ENCODE data around the gene MRPS24. TPM values are rescaled to one million over a fixed set of nuclear protein-coding genes. Genes with fewer than 3 reads are reported as not detected.

MRPS24 gene
- total RNA-seq, 4 donors from 2014 or later: 64.2 to 147 (median 81.5) TPM

- Histone ChIP-seq H3K9me3 (no peaks in the 10 kb centered on the region), H3K27ac (no peak overlapping the region), H3K4me3 (no peak overlapping the region), H3K4me1 (peaks cover 0 to 31% (median 9%) of the 10 kb centered on the region in 3 donors), H3K27me3 (no peaks in the 10 kb centered on the region), H3K36me3 (peaks cover 0 to 84% of the 10 kb centered on the region in 2 donors)
- ATAC-seq: no peak
- 100% methylated on average over 1 of the region's 29 CpGs; no CpG with 5 or more reads in 1 of the 2 donors for WGBS, 2 donors (ENCODE audit: low coverage in 1 of 2)
- TF ChIP-seq CTCF (IDR thresholded peaks at IDR 0.05) (no peak), POLR2A (IDR thresholded peaks at IDR 0.05) (no peak), POLR2AphosphoS5 (IDR thresholded peaks at IDR 0.05) (no peak), EP300 (IDR thresholded peaks at IDR 0.05) (no peak)
Observed at GRCh38 chr7:43876976-43877745, 7.8 kb upstream of the MRPS24 start.

- no peaks in the 10 kb centered on the region for H3K27me3 ChIP-seq
- no peaks in the 10 kb centered on the region for H3K9me3 ChIP-seq
- TF ChIP-seq CTCF (IDR thresholded peaks at IDR 0.05) (no peak), POLR2A (IDR thresholded peaks at IDR 0.05) (no peak), POLR2AphosphoS5 (IDR thresholded peaks at IDR 0.05) (no peak), EP300 (IDR thresholded peaks at IDR 0.05) (no peak)
- ATAC-seq: no peak
- H3K4me1 ChIP-seq: peaks cover 0 to 36% (median 12%) of the 10 kb centered on the region in 3 donors
- H3K27ac ChIP-seq: peak overlapping the region in 1 of 4 donors; percentile 4
- no peak overlapping the region for H3K4me3 ChIP-seq
- H3K36me3 ChIP-seq: peaks cover 0 to 75% of the 10 kb centered on the region in 2 donors
- 80 to 93% methylated on average over 2 to 5 of the region's 7 CpGs for WGBS, 2 donors (ENCODE audit: low coverage in 1 of 2)
Observed at GRCh38 chr7:43876241-43876640, 6.9 kb upstream of the MRPS24 start.

- Histone ChIP-seq H3K36me3 (peaks cover 0 to 45% of the 10 kb centered on the region in 2 donors), H3K27ac (peak overlapping the region in 3 of 4 donors; percentile 64 to 69 (median 68)), H3K27me3 (no peaks in the 10 kb centered on the region), H3K9me3 (no peaks in the 10 kb centered on the region), H3K4me1 (peaks cover 0 to 44% (median 14%) of the 10 kb centered on the region in 3 donors), H3K4me3 (no peak overlapping the region)
- ATAC-seq: peak; percentile 37
- TF ChIP-seq EP300 (IDR thresholded peaks at IDR 0.05) (no peak), POLR2AphosphoS5 (IDR thresholded peaks at IDR 0.05) (peak; percentile 10)
- WGBS, 2 donors (ENCODE audit: low coverage in 1 of 2): 71 to 80% methylated on average over 5 of the region's 5 CpGs
Observed at GRCh38 chr7:43873300-43873699, 4.0 kb upstream of the MRPS24 start.

- WGBS, 2 donors (ENCODE audit: low coverage in 1 of 2): 7 to 11% methylated on average over 5 of the region's 7 CpGs
- no peaks in the 10 kb centered on the region for H3K27me3 ChIP-seq
- H3K9me3 ChIP-seq: no peaks in the 10 kb centered on the region
- peak overlapping the region in 3 of 4 donors; percentile 64 to 69 (median 68) for H3K27ac ChIP-seq
- H3K4me3 ChIP-seq: no peak overlapping the region
- ATAC-seq: peak; percentile 47
- TF ChIP-seq EP300 (IDR thresholded peaks at IDR 0.05): no peak
- peak; percentile 22 for TF ChIP-seq POLR2AphosphoS5 (IDR thresholded peaks at IDR 0.05)
- TF ChIP-seq POLR2A (IDR thresholded peaks at IDR 0.05): no peak
- H3K4me1 ChIP-seq: peaks cover 0 to 46% (median 17%) of the 10 kb centered on the region in 3 donors
- peaks cover 0 to 43% of the 10 kb centered on the region in 2 donors for H3K36me3 ChIP-seq
Observed at GRCh38 chr7:43872406-43873110, 3.2 kb upstream of the MRPS24 start.

GRCh38 chr7:43871064-43871463 is 1.7 kb upstream of the MRPS24 start:
- ATAC-seq: no peak
- Histone ChIP-seq H3K9me3 (no peaks in the 10 kb centered on the region), H3K4me3 (no peak overlapping the region), H3K36me3 (peaks cover 0 to 42% of the 10 kb centered on the region in 2 donors), H3K4me1 (peaks cover 0 to 46% (median 17%) of the 10 kb centered on the region in 3 donors), H3K27ac (no peak overlapping the region), H3K27me3 (no peaks in the 10 kb centered on the region)
- TF ChIP-seq EP300 (IDR thresholded peaks at IDR 0.05): no peak
- WGBS, 2 donors (ENCODE audit: low coverage in 1 of 2): 60 to 88% methylated on average over 1 to 3 of the region's 3 CpGs

GRCh38 chr7:43870316-43870715 is 999 bp upstream of the MRPS24 start:
- no peak for ATAC-seq
- Histone ChIP-seq H3K27ac (peak overlapping the region; percentile 79 to 91 (median 89)), H3K36me3 (peaks cover 0 to 42% of the 10 kb centered on the region in 2 donors), H3K9me3 (no peaks in the 10 kb centered on the region), H3K4me1 (peaks cover 0 to 46% (median 17%) of the 10 kb centered on the region in 3 donors), H3K4me3 (peak overlapping the region in 1 of 2 donors; percentile 90), H3K27me3 (no peaks in the 10 kb centered on the region)
- no peak for TF ChIP-seq POLR2AphosphoS5 (IDR thresholded peaks at IDR 0.05)
- no peak for TF ChIP-seq POLR2A (IDR thresholded peaks at IDR 0.05)
- no peak for TF ChIP-seq CTCF (IDR thresholded peaks at IDR 0.05)
- TF ChIP-seq EP300 (IDR thresholded peaks at IDR 0.05): no peak
- 79 to 80% methylated on average over 3 to 4 of the region's 4 CpGs for WGBS, 2 donors (ENCODE audit: low coverage in 1 of 2)

All from gastroesophageal sphincter (tissue), 4 donors.